ENCODE results near the gene OR4Q2. TPM values are rescaled to one million over a fixed set of nuclear protein-coding genes. Genes with fewer than 3 reads are reported as not detected.
"Not testable (repeated sequence)": the region's sequence is repeated elsewhere in the genome, so short reads cannot be mapped to it uniquely, and the experiment has no call there.

Gene OR4Q2
- not detected in 2 replicates for total RNA-seq
- long read RNA-seq = 0 reads

- no peak for TF ChIP-seq CTCF (IDR thresholded peaks at IDR 0.05)
- Mint-ChIP-seq H3K27ac (ENCODE audit: unreplicated experiment) (no peak within 1 kb of the TSS), H3K9me3 (ENCODE audit: unreplicated experiment) (peaks cover 53% of the 10 kb centered on the region), H3K36me3 (ENCODE audit: unreplicated experiment) (peaks cover 2% of the 10 kb centered on the region), H3K27me3 (ENCODE audit: unreplicated experiment) (no peaks in the 10 kb centered on the region), H3K4me3 (ENCODE audit: unreplicated experiment) (no peak within 1 kb of the TSS), H3K4me1 (ENCODE audit: unreplicated experiment) (no peaks in the 10 kb centered on the region)
- no peak for DNase-seq (ENCODE audit: extremely low spot score, unreplicated experiment)
Observed at GRCh38 chr14:20001863-20002262, at the start of gene OR4Q2. OR4Q2 (plus strand) TSS chr14:20002163.

DNA sequence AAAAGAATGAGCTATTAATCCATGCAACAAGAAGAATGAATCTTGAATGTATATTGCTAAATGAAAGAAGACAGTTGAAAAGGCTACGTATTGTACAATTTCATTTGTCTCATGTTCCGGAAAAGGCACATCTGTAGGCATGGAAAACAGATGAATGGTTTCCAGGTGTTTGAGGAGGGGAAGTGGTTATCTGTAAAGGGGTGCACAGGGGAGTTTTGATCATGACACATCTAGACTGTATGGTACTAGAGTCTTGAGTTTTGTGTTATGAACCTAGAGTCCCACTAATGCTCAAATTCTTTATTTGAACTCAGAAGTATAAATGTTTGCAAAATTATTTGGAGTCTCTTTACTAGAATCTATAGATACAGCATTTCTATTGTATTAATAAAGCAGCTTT lies 32.2 kb upstream of the OR4Q2 start:
- peaks cover 43% of the 10 kb centered on the region for H3K9me3 Mint-ChIP-seq (ENCODE audit: unreplicated experiment)
- H3K4me3 Mint-ChIP-seq (ENCODE audit: unreplicated experiment); H3K27me3 Mint-ChIP-seq (ENCODE audit: unreplicated experiment); H3K4me1 Mint-ChIP-seq (ENCODE audit: unreplicated experiment); DNase-seq (ENCODE audit: extremely low spot score, unreplicated experiment); H3K27ac Mint-ChIP-seq (ENCODE audit: unreplicated experiment); H3K36me3 Mint-ChIP-seq (ENCODE audit: unreplicated experiment): not testable (repeated sequence)

DNA sequence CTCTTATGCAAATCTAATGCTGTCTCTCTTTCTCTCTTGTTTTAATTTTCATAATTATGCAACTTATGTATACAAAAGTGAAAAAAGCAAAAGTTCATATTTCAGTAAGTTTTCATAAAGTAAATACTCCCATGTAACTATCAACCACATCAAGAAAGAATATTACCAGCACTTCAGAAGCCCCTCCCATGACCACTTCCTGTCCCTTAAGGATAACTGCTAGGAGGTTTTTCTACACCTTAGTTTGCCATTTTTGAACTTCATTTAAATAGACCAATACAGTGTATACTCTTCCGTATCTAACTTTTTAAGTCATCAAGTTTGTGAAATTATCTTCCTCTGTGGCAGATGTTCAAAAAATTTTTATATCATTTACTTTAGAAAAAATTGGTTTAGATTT lies 27.1 kb upstream of the OR4Q2 start:
- Mint-ChIP-seq H3K27ac (ENCODE audit: unreplicated experiment) (no peak overlapping the region), H3K36me3 (ENCODE audit: unreplicated experiment) (no peaks in the 10 kb centered on the region), H3K27me3 (ENCODE audit: unreplicated experiment) (no peaks in the 10 kb centered on the region), H3K9me3 (ENCODE audit: unreplicated experiment) (peaks cover 41% of the 10 kb centered on the region), H3K4me1 (ENCODE audit: unreplicated experiment) (no peaks in the 10 kb centered on the region), H3K4me3 (ENCODE audit: unreplicated experiment) (no peak overlapping the region)
- no peak for DNase-seq (ENCODE audit: extremely low spot score, unreplicated experiment)
- TF ChIP-seq CTCF (IDR thresholded peaks at IDR 0.05) = no peak

DNA sequence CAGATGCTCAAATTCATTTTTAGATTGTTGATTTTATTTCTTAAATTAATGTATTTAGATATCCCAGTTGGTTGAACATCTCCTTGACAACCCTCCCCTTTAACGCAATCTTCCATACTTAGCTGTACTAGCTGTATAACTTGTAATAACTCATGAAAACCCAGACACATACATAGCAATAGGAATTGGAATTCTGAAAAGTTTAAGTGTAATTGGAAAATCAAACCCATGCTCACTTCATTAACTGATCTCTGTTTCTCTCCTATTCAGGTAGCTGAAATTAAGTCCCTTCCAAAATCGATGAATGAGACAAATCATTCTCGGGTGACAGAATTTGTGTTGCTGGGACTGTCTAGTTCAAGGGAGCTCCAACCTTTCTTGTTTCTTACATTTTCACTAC lies 26.7 kb upstream of the OR4Q2 start, which contains the start of gene OR4K15:
OR4K15 (plus strand) TSS at position 301 of the 400 bp plus-strand sequence; CDS start at position 301, 0 bp downstream.
- H3K27me3 Mint-ChIP-seq (ENCODE audit: unreplicated experiment) = no peaks in the 10 kb centered on the region
- peaks cover 45% of the 10 kb centered on the region for H3K9me3 Mint-ChIP-seq (ENCODE audit: unreplicated experiment)
- no peak for TF ChIP-seq CTCF (IDR thresholded peaks at IDR 0.05)
- no peak within 1 kb of the TSS for H3K27ac Mint-ChIP-seq (ENCODE audit: unreplicated experiment)
- H3K36me3 Mint-ChIP-seq (ENCODE audit: unreplicated experiment) = no peaks in the 10 kb centered on the region
- H3K4me1 Mint-ChIP-seq (ENCODE audit: unreplicated experiment) = no peaks in the 10 kb centered on the region
- no peak for DNase-seq (ENCODE audit: extremely low spot score, unreplicated experiment)
- H3K4me3 Mint-ChIP-seq (ENCODE audit: unreplicated experiment) = no peak within 1 kb of the TSS

DNA sequence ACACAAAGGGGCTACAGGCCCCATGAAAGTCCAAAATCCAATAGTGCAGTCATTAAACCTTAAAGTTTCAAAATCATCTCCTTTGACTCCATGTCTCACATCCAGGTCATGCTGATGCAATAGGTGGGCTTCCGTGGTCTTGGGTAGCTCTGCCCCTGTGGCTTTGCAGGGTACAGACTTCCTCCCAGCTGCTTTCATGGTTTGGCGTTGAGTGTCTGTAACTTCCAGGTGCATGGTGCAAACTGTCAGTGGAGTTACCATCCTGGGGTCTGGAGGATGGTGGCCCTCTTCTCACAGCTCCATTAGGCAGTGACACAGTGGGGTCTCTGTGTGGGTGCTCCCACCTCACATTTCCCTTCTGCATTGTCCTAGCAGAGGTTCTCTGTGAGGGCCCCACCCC lies 8.5 kb upstream of the OR4Q2 start:
- H3K4me3 Mint-ChIP-seq (ENCODE audit: unreplicated experiment) = no peak overlapping the region

More for the DNA sequence above, 8.5 kb upstream of the OR4Q2 start:
- Mint-ChIP-seq H3K36me3 (ENCODE audit: unreplicated experiment) (no peaks in the 10 kb centered on the region), H3K27ac (ENCODE audit: unreplicated experiment) (no peak overlapping the region), H3K27me3 (ENCODE audit: unreplicated experiment) (no peaks in the 10 kb centered on the region), H3K4me1 (ENCODE audit: unreplicated experiment) (no peaks in the 10 kb centered on the region), H3K9me3 (ENCODE audit: unreplicated experiment) (peaks cover 68% of the 10 kb centered on the region)
- no peak for DNase-seq (ENCODE audit: extremely low spot score, unreplicated experiment)
- TF ChIP-seq CTCF (IDR thresholded peaks at IDR 0.05) = no peak

All from osteocyte (in vitro differentiated cells).